Activated T-cell treated with anti-CD3 and anti-CD28 coated beads, Interleukin-2, amount 50 U/mL, for 72 hours (primary cell): ENCODE results near the gene RABGAP1L. TPM values are rescaled to one million over a fixed set of nuclear protein-coding genes. Genes with fewer than 3 reads are reported as not detected.
"Not testable (repeated sequence)": the region's sequence is repeated elsewhere in the genome, so short reads cannot be mapped to it uniquely, and the experiment has no call there.

Source experiments
- ATAC-seq, 2 donors: fragments of 150-1000 bp; cut with Tn5 transposase; replicated peaks in 1 of 2; 2 replicates each; pipeline ENCODE4 v1.10.0; 2021; ENCODE audit warnings: moderate library complexity in 2 of 2, mild to moderate bottlenecking in 1 of 2
- DNase-seq, 2 donors: peaks; one replicate each; pipeline ENCODE4 v3.0.0; 2021 to 2022; ENCODE audit warnings: mixed read lengths in 1 of 2
- H3K27ac Mint-ChIP-seq: one replicate; pipeline ENCODE4 v1.8.0; 2022; ENCODE audit warnings: mild to moderate bottlenecking, moderate library complexity, mixed read lengths
- H3K27me3 Mint-ChIP-seq: one replicate; pipeline ENCODE4 v1.8.0; 2022; ENCODE audit warnings: low read depth, mixed read lengths
- H3K36me3 Mint-ChIP-seq, 2 donors: one replicate each; pipeline ENCODE4 v1.8.0; 2022; ENCODE audit warnings: mixed read lengths in 2 of 2, mild to moderate bottlenecking in 1 of 2; ENCODE audit not compliant: insufficient read depth in 2 of 2
- H3K4me1 Mint-ChIP-seq: one replicate; pipeline ENCODE4 v1.8.0; 2022; ENCODE audit warnings: low read depth, mixed read lengths
- H3K4me3 Mint-ChIP-seq, 2 donors: one replicate each; pipeline ENCODE4 v1.8.0; 2022; ENCODE audit warnings: mild to moderate bottlenecking in 2 of 2, mixed read lengths in 2 of 2, moderate library complexity in 2 of 2
- H3K9me3 Mint-ChIP-seq, 2 donors: one replicate each; pipeline ENCODE4 v1.8.0; 2022; ENCODE audit warnings: mixed read lengths in 2 of 2
- total RNA-seq, 2 donors: library from RNA; stranded (reverse); gene quantifications; one replicate each; pipeline ENCODE4 v1.2.3, GENCODE V29; 2022

Gene RABGAP1L
- total RNA-seq, 2 donors from 2014 or later = 36.7 to 42.0 TPM

- no peak for DNase-seq
- Mint-ChIP-seq H3K9me3 (no peaks in the 10 kb centered on the region), H3K36me3 (no peaks in the 10 kb centered on the region), H3K4me3 (no peak overlapping the region), H3K4me1 (no peaks in the 10 kb centered on the region), H3K27me3 (no peaks in the 10 kb centered on the region), H3K27ac (no peak overlapping the region)
- ATAC-seq = no peak
Observed at GRCh38 chr1:174680101-174680500, 520.8 kb downstream of the RABGAP1L start.

DNA sequence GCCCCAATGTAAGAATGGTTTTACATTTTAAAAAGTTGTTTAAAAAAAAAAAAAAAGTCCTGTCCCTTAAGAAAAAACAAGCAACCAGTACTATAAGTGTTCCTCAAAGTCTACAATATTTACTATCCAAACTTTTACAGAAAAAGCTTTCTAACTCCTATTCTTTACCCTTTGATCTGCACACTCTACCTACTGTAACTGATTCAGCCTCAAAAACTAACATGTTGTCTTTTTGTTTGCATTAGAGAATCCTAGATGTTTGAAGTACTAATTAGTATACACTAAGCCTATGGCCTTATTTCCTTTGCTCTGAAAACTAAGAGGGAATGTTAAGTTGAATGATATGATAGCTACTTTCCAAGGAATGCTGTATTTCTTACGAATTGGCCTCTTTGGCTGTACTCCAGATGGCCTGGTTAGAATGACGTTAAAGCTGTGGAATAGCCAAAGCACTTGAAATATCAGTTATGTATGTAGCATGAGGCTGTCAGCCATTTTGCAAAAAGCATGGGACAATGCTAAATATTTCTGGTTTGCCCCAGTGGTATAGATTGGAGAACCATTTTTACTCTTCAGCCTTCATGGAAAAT, 523.2 kb downstream of the RABGAP1L start:
- no peak overlapping the region for H3K27ac Mint-ChIP-seq

GRCh38 chr1:174686213-174686612, 526.9 kb downstream of the RABGAP1L start:
- H3K36me3 Mint-ChIP-seq = peaks cover 0 to 3% of the 10 kb centered on the region in 2 donors
- no peak overlapping the region for H3K27ac Mint-ChIP-seq
- no peak overlapping the region for H3K4me3 Mint-ChIP-seq
- ATAC-seq = peak; percentile 36 to 76
- H3K9me3 Mint-ChIP-seq = no peaks in the 10 kb centered on the region
- no peak for DNase-seq
- peaks cover 7% of the 10 kb centered on the region for H3K4me1 Mint-ChIP-seq
- no peaks in the 10 kb centered on the region for H3K27me3 Mint-ChIP-seq

More for the DNA sequence above, 523.2 kb downstream of the RABGAP1L start:
- ATAC-seq (no peak), DNase-seq (no peak)
- Mint-ChIP-seq H3K36me3 (peaks cover 0 to 3% of the 10 kb centered on the region in 2 donors), H3K9me3 (no peaks in the 10 kb centered on the region), H3K4me3 (no peak overlapping the region), H3K27me3 (no peaks in the 10 kb centered on the region), H3K4me1 (peaks cover 7% of the 10 kb centered on the region)

- no peaks in the 10 kb centered on the region for H3K27me3 Mint-ChIP-seq
- ATAC-seq = no peak
- H3K4me1 Mint-ChIP-seq = peaks cover 7% of the 10 kb centered on the region
- peaks cover 0 to 3% of the 10 kb centered on the region in 2 donors for H3K36me3 Mint-ChIP-seq
- no peak overlapping the region for H3K27ac Mint-ChIP-seq
- H3K4me3 Mint-ChIP-seq = no peak overlapping the region
- DNase-seq = no peak
- H3K9me3 Mint-ChIP-seq = no peaks in the 10 kb centered on the region
Observed at GRCh38 chr1:174689524-174689923, 530.2 kb downstream of the RABGAP1L start.

DNA sequence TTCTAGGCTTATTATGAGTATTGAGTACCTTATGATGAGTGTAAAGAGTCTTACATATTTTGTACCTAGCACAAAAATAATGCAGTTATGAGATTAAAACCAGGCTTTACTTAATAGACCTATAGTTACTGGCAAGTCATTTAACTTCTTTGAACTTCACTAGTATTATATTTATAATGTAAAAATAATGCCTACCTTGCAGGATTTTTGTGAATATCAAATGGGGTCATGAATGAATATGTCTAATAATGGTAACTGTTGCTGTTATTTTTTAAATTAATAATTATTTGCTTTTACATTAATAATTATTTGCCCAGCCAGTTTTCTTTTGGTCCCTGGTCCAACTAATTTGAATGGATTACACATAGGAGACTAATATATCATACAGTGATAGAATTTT, 530.9 kb downstream of the RABGAP1L start:
- ATAC-seq (no peak), DNase-seq (no peak)
- no peaks in the 10 kb centered on the region for H3K27me3 Mint-ChIP-seq
- peaks cover 3 to 4% of the 10 kb centered on the region in 2 donors for H3K36me3 Mint-ChIP-seq
- H3K9me3 Mint-ChIP-seq = peaks cover 2% of the 10 kb centered on the region in 2 donors
- no peak overlapping the region for H3K4me3 Mint-ChIP-seq
- peaks cover 7% of the 10 kb centered on the region for H3K4me1 Mint-ChIP-seq
- no peak overlapping the region for H3K27ac Mint-ChIP-seq

GRCh38 chr1:174692313-174692712, 533.0 kb downstream of the RABGAP1L start:
- Mint-ChIP-seq H3K9me3 (peaks cover 2% of the 10 kb centered on the region in 2 donors), H3K4me1 (no peaks in the 10 kb centered on the region), H3K4me3 (no peak overlapping the region), H3K27me3 (no peaks in the 10 kb centered on the region), H3K36me3 (peaks cover 0 to 7% of the 10 kb centered on the region in 2 donors), H3K27ac (no peak overlapping the region)
- ATAC-seq (no peak), DNase-seq (no peak)

GRCh38 chr1:174693085-174693484, 533.8 kb downstream of the RABGAP1L start:
- H3K27ac Mint-ChIP-seq = no peak overlapping the region
- ATAC-seq (no peak), DNase-seq (no peak)
- H3K27me3 Mint-ChIP-seq = no peaks in the 10 kb centered on the region
- H3K36me3 Mint-ChIP-seq = peaks cover 0 to 7% of the 10 kb centered on the region in 2 donors
- H3K4me3 Mint-ChIP-seq = no peak overlapping the region
- H3K4me1 Mint-ChIP-seq = no peaks in the 10 kb centered on the region
- H3K9me3 Mint-ChIP-seq = peaks cover 2% of the 10 kb centered on the region in 2 donors

GRCh38 chr1:174693539-174693938, 534.2 kb downstream of the RABGAP1L start:
- not testable (repeated sequence) for H3K27ac Mint-ChIP-seq, H3K4me3 Mint-ChIP-seq, DNase-seq, ATAC-seq, H3K27me3 Mint-ChIP-seq, H3K9me3 Mint-ChIP-seq, H3K36me3 Mint-ChIP-seq, H3K4me1 Mint-ChIP-seq

- no peak for ATAC-seq
- H3K27ac Mint-ChIP-seq = no peak overlapping the region
- no peaks in the 10 kb centered on the region for H3K4me1 Mint-ChIP-seq
- H3K9me3 Mint-ChIP-seq = peaks cover 2% of the 10 kb centered on the region in 2 donors
- H3K4me3 Mint-ChIP-seq = no peak overlapping the region
- peaks cover 0 to 7% of the 10 kb centered on the region in 2 donors for H3K36me3 Mint-ChIP-seq
- H3K27me3 Mint-ChIP-seq = no peaks in the 10 kb centered on the region
- no peak for DNase-seq
Observed at GRCh38 chr1:174696026-174696821, 536.9 kb downstream of the RABGAP1L start.

- DNase-seq = no peak
- ATAC-seq = no peak
- no peaks in the 10 kb centered on the region for H3K9me3 Mint-ChIP-seq
- no peak overlapping the region for H3K4me3 Mint-ChIP-seq
- H3K27me3 Mint-ChIP-seq = no peaks in the 10 kb centered on the region
- H3K36me3 Mint-ChIP-seq = peaks cover 0 to 3% of the 10 kb centered on the region in 2 donors
- no peaks in the 10 kb centered on the region for H3K4me1 Mint-ChIP-seq
- no peak overlapping the region for H3K27ac Mint-ChIP-seq
Observed at GRCh38 chr1:174700314-174700713, 541.0 kb downstream of the RABGAP1L start.

GRCh38 chr1:174700775-174701174, 541.5 kb downstream of the RABGAP1L start:
- H3K27me3 Mint-ChIP-seq = no peaks in the 10 kb centered on the region
- DNase-seq = no peak
- no peaks in the 10 kb centered on the region for H3K36me3 Mint-ChIP-seq
- no peak overlapping the region for H3K27ac Mint-ChIP-seq
- no peaks in the 10 kb centered on the region for H3K9me3 Mint-ChIP-seq
- H3K4me3 Mint-ChIP-seq = no peak overlapping the region
- no peak for ATAC-seq
- no peaks in the 10 kb centered on the region for H3K4me1 Mint-ChIP-seq

DNA sequence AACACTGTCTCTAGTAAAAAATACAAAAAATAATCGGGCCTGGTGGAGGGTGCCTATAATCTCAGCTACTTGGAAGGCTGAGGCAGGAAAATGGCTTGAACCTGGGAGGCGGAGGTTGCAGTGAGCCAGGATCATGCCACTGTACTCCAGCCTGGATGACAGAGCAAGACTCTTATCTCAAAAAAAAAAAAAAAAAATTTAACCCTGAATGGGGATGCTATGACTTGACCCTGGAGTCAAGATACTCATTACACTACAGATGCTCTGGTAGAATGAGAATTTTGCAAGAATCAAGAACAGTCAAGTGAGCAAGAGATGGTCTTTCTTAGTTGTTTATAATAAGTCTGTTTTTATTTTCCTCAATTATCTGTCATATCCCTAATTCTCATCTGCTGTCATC, 542.2 kb downstream of the RABGAP1L start:
- no peak overlapping the region for H3K4me3 Mint-ChIP-seq
- ATAC-seq (no peak), DNase-seq (no peak)
- no peak overlapping the region for H3K27ac Mint-ChIP-seq
- H3K9me3 Mint-ChIP-seq = no peaks in the 10 kb centered on the region
- no peaks in the 10 kb centered on the region for H3K27me3 Mint-ChIP-seq
- H3K36me3 Mint-ChIP-seq = no peaks in the 10 kb centered on the region
- no peaks in the 10 kb centered on the region for H3K4me1 Mint-ChIP-seq

- Mint-ChIP-seq H3K27me3 (no peaks in the 10 kb centered on the region), H3K4me3 (no peak overlapping the region), H3K4me1 (no peaks in the 10 kb centered on the region), H3K27ac (no peak overlapping the region), H3K36me3 (peaks cover 0 to under 1% of the 10 kb centered on the region in 2 donors), H3K9me3 (no peaks in the 10 kb centered on the region)
- no peak for ATAC-seq
- DNase-seq = no peak
Observed at GRCh38 chr1:174702011-174702410, 542.7 kb downstream of the RABGAP1L start.
